Endodermal cell (in vitro differentiated cells): ENCODE measurements around the gene NEDD4L. TPM values are rescaled to one million over a fixed set of nuclear protein-coding genes. Genes with fewer than 3 reads are reported as not detected.

ENCODE experiments used
- DNase-seq: peaks from one replicate; pipeline ENCODE4 v3.0.0-alpha.2; 2017
- H3K27ac ChIP-seq: 2 replicates; pipeline ENCODE4 v1.5.1; 2013; ENCODE audit warnings: mild to moderate bottlenecking, low read depth, low read length, moderate library complexity
- H3K27me3 ChIP-seq: 2 replicates; pipeline ENCODE4 v1.6.1; 2013; ENCODE audit warnings: mild to moderate bottlenecking, low read length, moderate library complexity; ENCODE audit not compliant: insufficient read depth, control insufficient read depth, poor library complexity, severe bottlenecking
- H3K36me3 ChIP-seq: 2 replicates; pipeline ENCODE4 v1.7.0; 2013; ENCODE audit warnings: mild to moderate bottlenecking, low read length, moderate library complexity; ENCODE audit not compliant: control insufficient read depth, insufficient read depth
- H3K4me1 ChIP-seq: one replicate; pipeline ENCODE4 v1.7.0; 2013; ENCODE audit warnings: low read length; ENCODE audit not compliant: control insufficient read depth, insufficient read depth
- H3K4me3 ChIP-seq: 2 replicates; pipeline ENCODE4 v1.5.1; 2013; ENCODE audit warnings: mild to moderate bottlenecking, low read length, moderate library complexity
- H3K9ac ChIP-seq: 2 replicates; pipeline ENCODE4 v1.6.1; 2013; ENCODE audit warnings: mild to moderate bottlenecking, low read length, moderate library complexity; ENCODE audit not compliant: poor library complexity, severe bottlenecking; ENCODE audit errors: extremely low read depth
- H3K9me3 ChIP-seq: 2 replicates; pipeline ENCODE4 v1.6.1; 2013; ENCODE audit warnings: mild to moderate bottlenecking, low read length, moderate library complexity; ENCODE audit not compliant: control insufficient read depth
- H3K27ac Mint-ChIP-seq: 2 replicates; pipeline ENCODE4 v1.8.0; 2020; ENCODE audit warnings: mixed read lengths
- H3K27me3 Mint-ChIP-seq: 2 replicates; pipeline ENCODE4 v1.8.0; 2021; ENCODE audit warnings: mild to moderate bottlenecking, mixed read lengths; ENCODE audit not compliant: insufficient read depth
- H3K36me3 Mint-ChIP-seq: 2 replicates; pipeline ENCODE4 v1.8.0; 2020; ENCODE audit warnings: low read depth, mixed read lengths
- H3K4me1 Mint-ChIP-seq: 2 replicates; pipeline ENCODE4 v1.8.0; 2020; ENCODE audit warnings: mixed read lengths
- H3K4me3 Mint-ChIP-seq: 2 replicates; pipeline ENCODE4 v1.8.0; 2020; ENCODE audit warnings: mild to moderate bottlenecking, moderate library complexity, mixed read lengths
- H3K9me3 Mint-ChIP-seq: 2 replicates; pipeline ENCODE4 v1.8.0; 2020; ENCODE audit warnings: mild to moderate bottlenecking, mixed read lengths
- WGBS, 2 experiments: methylation state at CpG; one replicate each; pipeline versions ENCODE4 v1.1.5 to v1.1.7; 2013; ENCODE audit warnings: missing lambda C conversion rate in 2 of 2, mixed read lengths in 1 of 2; ENCODE audit not compliant: insufficient coverage in 1 of 2, insufficient read length in 1 of 2; 5-methylcytosine and 5-hydroxymethylcytosine counted together
- total RNA-seq, 2 donors: library from RNA; stranded (reverse); fragmentation: NEBNext Ultra II Directional in 1 of 2; extraction: Animal tissue kit (Norgen Biotek cat#: 25700) in 1 of 2; gene quantifications; 2 replicates in 1 of 2; 3 replicates in 1 of 2; pipeline ENCODE4 v1.2.1, GENCODE V29; 2021
- TF ChIP-seq, protein P1 (sequence below): fragments of 200-600 bp; sonication (generic); conservative IDR thresholded peaks from 2 replicates; pipeline ENCODE4 v1.5.0; 2021; ENCODE audit warnings: antibody characterized with exemption, mild to moderate bottlenecking

NEDD4L gene
- total RNA-seq, 2 donors from 2014 or later, result 70.5 to 75.3 TPM

DNA sequence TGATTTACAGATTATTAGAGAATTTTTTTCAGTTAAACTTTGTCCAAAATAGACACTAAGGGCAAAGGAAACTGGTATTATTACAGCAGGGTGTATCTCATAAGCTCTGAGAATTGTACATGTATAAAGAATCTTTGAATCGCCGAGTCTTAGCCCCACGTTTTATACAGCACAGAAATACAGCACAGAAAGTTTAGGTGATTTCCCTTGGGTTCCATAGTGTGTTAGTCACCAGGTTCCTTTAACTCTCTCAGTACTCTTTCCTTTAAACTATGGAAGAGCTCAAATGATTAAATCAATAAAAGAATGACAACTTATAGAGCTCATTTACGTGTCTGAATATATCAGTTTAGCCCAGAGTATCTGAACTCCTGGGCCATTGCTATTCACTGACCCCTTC is 256.8 kb downstream of the NEDD4L start:
- no peak overlapping the region for H3K9ac ChIP-seq
- H3K4me1 Mint-ChIP-seq, result no peaks in the 10 kb centered on the region
- H3K36me3 ChIP-seq, result no peaks in the 10 kb centered on the region
- no peak overlapping the region for H3K4me3 Mint-ChIP-seq
- TF ChIP-seq, protein P1, sequence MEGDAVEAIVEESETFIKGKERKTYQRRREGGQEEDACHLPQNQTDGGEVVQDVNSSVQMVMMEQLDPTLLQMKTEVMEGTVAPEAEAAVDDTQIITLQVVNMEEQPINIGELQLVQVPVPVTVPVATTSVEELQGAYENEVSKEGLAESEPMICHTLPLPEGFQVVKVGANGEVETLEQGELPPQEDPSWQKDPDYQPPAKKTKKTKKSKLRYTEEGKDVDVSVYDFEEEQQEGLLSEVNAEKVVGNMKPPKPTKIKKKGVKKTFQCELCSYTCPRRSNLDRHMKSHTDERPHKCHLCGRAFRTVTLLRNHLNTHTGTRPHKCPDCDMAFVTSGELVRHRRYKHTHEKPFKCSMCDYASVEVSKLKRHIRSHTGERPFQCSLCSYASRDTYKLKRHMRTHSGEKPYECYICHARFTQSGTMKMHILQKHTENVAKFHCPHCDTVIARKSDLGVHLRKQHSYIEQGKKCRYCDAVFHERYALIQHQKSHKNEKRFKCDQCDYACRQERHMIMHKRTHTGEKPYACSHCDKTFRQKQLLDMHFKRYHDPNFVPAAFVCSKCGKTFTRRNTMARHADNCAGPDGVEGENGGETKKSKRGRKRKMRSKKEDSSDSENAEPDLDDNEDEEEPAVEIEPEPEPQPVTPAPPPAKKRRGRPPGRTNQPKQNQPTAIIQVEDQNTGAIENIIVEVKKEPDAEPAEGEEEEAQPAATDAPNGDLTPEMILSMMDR, result no peak
- H3K27me3 Mint-ChIP-seq, result no peaks in the 10 kb centered on the region
- H3K9me3 ChIP-seq, result peaks cover 15% of the 10 kb centered on the region
- H3K36me3 Mint-ChIP-seq, result peaks cover 2% of the 10 kb centered on the region
- no peak overlapping the region for H3K27ac Mint-ChIP-seq
- H3K4me1 ChIP-seq, result no peaks in the 10 kb centered on the region
- no peak overlapping the region for H3K4me3 ChIP-seq
- peaks cover 10% of the 10 kb centered on the region for H3K9me3 Mint-ChIP-seq
- no peak overlapping the region for H3K27ac ChIP-seq
- DNase-seq, result no peak
- WGBS, 2 experiments, result 99 to 100% methylated on average over 4 of the region's 4 CpGs
- H3K27me3 ChIP-seq, result no peaks in the 10 kb centered on the region

DNA sequence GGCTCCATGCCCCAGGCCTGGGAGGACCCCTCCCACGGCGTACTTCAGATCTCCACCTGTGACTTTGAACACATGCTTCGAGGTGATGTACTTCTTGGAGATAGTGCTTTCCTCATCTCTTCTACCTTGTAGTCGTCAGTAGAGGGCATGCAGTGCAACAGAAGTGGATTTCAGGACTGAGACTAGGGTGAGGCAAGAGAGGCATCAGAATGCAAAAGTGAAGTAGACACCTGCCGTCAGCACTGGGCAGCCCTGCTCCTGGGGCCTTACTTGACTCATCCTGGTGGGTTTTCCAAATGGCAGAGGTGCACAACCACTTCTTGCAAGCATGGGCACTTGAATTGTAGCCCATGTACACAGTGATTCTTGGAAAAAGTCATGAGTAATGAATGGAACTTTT is 258.8 kb downstream of the NEDD4L start:
- Mint-ChIP-seq H3K36me3 (peaks cover 4% of the 10 kb centered on the region), H3K4me3 (no peak overlapping the region), H3K27ac (no peak overlapping the region), H3K27me3 (no peaks in the 10 kb centered on the region), H3K4me1 (no peaks in the 10 kb centered on the region), H3K9me3 (peaks cover 15% of the 10 kb centered on the region)
- no peak overlapping the region for H3K4me3 ChIP-seq
- TF ChIP-seq, protein P1, result no peak
- H3K27me3 ChIP-seq, result no peaks in the 10 kb centered on the region
- H3K9ac ChIP-seq, result no peak overlapping the region
- H3K36me3 ChIP-seq, result no peaks in the 10 kb centered on the region
- H3K9me3 ChIP-seq, result peaks cover 17% of the 10 kb centered on the region
- DNase-seq, result no peak
- 90 to 95% methylated on average over 5 of the region's 5 CpGs for WGBS, 2 experiments
- H3K4me1 ChIP-seq, result no peaks in the 10 kb centered on the region
- no peak overlapping the region for H3K27ac ChIP-seq

DNA sequence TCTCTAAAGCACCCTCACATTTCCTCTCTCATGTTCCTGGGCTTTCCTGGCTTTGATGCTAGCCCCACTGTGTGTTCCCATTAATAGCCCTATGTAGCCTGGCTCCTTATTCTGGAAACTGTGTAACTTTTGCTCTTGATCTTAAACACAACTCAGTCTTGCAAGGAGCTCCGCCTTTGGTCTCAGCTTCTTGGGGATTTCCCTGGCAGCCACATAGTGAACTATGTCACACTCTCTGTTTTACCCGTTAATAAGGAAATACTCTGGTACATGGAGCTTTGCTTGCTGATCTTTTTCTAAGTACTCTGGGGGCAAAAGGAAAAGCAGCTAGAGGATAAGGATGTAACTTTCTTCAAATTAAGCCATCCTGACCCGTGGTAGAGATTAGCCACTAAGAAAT is 259.3 kb downstream of the NEDD4L start:
- H3K9me3 Mint-ChIP-seq, result peaks cover 15% of the 10 kb centered on the region
- H3K9ac ChIP-seq, result no peak overlapping the region
- H3K4me1 ChIP-seq, result no peaks in the 10 kb centered on the region
- no peaks in the 10 kb centered on the region for H3K4me1 Mint-ChIP-seq
- peaks cover 17% of the 10 kb centered on the region for H3K9me3 ChIP-seq
- 98 to 100% methylated on average over 3 of the region's 3 CpGs for WGBS, 2 experiments
- no peak overlapping the region for H3K4me3 ChIP-seq
- no peaks in the 10 kb centered on the region for H3K27me3 Mint-ChIP-seq
- TF ChIP-seq, protein P1, result no peak
- H3K27ac Mint-ChIP-seq, result no peak overlapping the region
- DNase-seq, result no peak
- no peaks in the 10 kb centered on the region for H3K36me3 ChIP-seq
- H3K27me3 ChIP-seq, result no peaks in the 10 kb centered on the region
- H3K27ac ChIP-seq, result no peak overlapping the region
- peaks cover 4% of the 10 kb centered on the region for H3K36me3 Mint-ChIP-seq
- H3K4me3 Mint-ChIP-seq, result no peak overlapping the region
